Stomach (tissue), 4 donors: ENCODE data around the gene HDGFL3.

Experiments
- POLR2A ChIP-seq, 4 donors: fragments of 450-650 bp; IDR thresholded peaks; one replicate each; pipeline ENCODE4 v1.6.1; 2016; ENCODE audit warnings: antibody characterized with exemption in 4 of 4, control low read depth in 2 of 4, mild to moderate bottlenecking in 1 of 4, moderate library complexity in 1 of 4
- TF ChIP-seq, protein P1 (sequence below), 7 experiments: fragments of 450-650 bp in 4 of 7; fragments of 200-600 bp in 3 of 7; sonication (generic) in 3 of 7; IDR thresholded peaks; one replicate each; pipeline ENCODE4 v1.5.1; 2016 to 2019; ENCODE audit warnings: antibody characterized with exemption in 7 of 7, control low read depth in 2 of 7, mild to moderate bottlenecking in 1 of 7

DNA sequence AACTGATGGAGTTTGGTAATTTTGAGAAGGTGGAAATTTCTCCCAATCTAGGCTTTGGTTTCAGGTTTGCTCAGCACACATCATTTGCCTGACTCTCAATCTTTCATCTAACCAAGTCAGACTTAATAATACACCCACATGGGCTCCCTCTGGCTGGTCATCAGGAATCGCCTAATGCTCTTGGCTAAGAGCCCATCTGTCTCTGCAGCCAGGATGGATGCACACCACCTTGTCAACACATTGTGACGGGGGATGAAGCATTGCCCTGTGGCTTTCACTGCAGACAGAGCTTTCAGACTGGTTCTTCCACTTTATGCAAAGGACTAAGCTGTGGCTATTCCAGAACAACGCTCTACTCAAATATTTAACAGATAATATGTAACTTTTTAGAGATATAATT, 3.0 kb upstream of the HDGFL3 start:
- TF ChIP-seq, protein P1, sequence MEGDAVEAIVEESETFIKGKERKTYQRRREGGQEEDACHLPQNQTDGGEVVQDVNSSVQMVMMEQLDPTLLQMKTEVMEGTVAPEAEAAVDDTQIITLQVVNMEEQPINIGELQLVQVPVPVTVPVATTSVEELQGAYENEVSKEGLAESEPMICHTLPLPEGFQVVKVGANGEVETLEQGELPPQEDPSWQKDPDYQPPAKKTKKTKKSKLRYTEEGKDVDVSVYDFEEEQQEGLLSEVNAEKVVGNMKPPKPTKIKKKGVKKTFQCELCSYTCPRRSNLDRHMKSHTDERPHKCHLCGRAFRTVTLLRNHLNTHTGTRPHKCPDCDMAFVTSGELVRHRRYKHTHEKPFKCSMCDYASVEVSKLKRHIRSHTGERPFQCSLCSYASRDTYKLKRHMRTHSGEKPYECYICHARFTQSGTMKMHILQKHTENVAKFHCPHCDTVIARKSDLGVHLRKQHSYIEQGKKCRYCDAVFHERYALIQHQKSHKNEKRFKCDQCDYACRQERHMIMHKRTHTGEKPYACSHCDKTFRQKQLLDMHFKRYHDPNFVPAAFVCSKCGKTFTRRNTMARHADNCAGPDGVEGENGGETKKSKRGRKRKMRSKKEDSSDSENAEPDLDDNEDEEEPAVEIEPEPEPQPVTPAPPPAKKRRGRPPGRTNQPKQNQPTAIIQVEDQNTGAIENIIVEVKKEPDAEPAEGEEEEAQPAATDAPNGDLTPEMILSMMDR (IDR thresholded peaks at IDR 0.05): no peak
- no peak for TF ChIP-seq POLR2A (IDR thresholded peaks at IDR 0.05)
